ENCODE data around the gene FAM168A.

DNA sequence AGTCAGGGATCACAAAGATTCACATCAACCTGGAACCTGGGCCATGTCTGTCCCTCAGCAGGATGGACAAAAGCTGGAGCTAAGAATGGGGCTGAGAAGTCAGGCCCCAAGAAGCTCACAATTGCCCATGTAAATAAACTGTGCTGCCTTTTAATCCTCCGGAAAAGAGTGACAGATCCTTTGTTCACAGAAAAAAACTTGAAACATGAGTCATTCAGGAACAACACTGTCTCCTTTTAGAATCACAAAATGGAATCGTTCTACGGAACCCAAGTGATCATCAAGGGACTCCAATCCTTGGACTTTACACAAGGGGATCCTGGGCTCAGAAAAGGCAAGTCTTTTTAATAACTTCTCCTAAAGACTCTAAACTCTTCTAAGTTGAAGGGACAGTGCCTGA, 185.6 kb downstream of the FAM168A start:
- TF ChIP-seq, protein P1, sequence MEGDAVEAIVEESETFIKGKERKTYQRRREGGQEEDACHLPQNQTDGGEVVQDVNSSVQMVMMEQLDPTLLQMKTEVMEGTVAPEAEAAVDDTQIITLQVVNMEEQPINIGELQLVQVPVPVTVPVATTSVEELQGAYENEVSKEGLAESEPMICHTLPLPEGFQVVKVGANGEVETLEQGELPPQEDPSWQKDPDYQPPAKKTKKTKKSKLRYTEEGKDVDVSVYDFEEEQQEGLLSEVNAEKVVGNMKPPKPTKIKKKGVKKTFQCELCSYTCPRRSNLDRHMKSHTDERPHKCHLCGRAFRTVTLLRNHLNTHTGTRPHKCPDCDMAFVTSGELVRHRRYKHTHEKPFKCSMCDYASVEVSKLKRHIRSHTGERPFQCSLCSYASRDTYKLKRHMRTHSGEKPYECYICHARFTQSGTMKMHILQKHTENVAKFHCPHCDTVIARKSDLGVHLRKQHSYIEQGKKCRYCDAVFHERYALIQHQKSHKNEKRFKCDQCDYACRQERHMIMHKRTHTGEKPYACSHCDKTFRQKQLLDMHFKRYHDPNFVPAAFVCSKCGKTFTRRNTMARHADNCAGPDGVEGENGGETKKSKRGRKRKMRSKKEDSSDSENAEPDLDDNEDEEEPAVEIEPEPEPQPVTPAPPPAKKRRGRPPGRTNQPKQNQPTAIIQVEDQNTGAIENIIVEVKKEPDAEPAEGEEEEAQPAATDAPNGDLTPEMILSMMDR (IDR thresholded peaks at IDR 0.05; ENCODE audit: insufficient read depth, low read length, poor library complexity, severe bottlenecking): no peak
- no peak for TF ChIP-seq EZH2phosphoT487 (conservative IDR thresholded peaks at IDR 0.05; ENCODE audit: low read length)
